Gastroesophageal sphincter (tissue), 4 donors: ENCODE data around the gene TPGS1. TPM values are rescaled to one million over a fixed set of nuclear protein-coding genes. Genes with fewer than 3 reads are reported as not detected.

Source experiments
- ATAC-seq: fragments of 150-250 bp; one replicate; pipeline ENCODE4 v1.9.1; 2016; ENCODE audit warnings: mild to moderate bottlenecking, moderate library complexity
- H3K27ac ChIP-seq, 4 donors: fragments of 200-600 bp; sonication (generic) in 3 of 4; 1 replicate in 3 of 4; 2 replicates in 1 of 4; pipeline ENCODE4 v1.5.1; 2016 to 2019
- H3K27me3 ChIP-seq: fragments of 200-600 bp; sonication (generic); one replicate; pipeline ENCODE4 v1.5.1; 2019
- H3K36me3 ChIP-seq, 2 donors: fragments of 200-600 bp; sonication (generic); one replicate each; pipeline ENCODE4 v1.5.1; 2019; ENCODE audit warnings: control low read depth in 1 of 2
- H3K4me1 ChIP-seq, 3 donors: fragments of 200-600 bp; sonication (generic); 1 replicate in 2 of 3; 2 replicates in 1 of 3; pipeline ENCODE4 v1.5.1; 2016 to 2019; ENCODE audit warnings: control low read depth in 2 of 3
- H3K4me3 ChIP-seq, 2 donors: fragments of 200-600 bp; sonication (generic); one replicate each; pipeline ENCODE4 v1.5.1; 2019; ENCODE audit warnings: mild to moderate bottlenecking in 1 of 2, moderate library complexity in 1 of 2
- H3K9me3 ChIP-seq, 3 donors: fragments of 200-600 bp; sonication (generic); one replicate each; pipeline ENCODE4 v1.5.1; 2017 to 2019; ENCODE audit warnings: control low read depth in 2 of 3
- EP300 ChIP-seq: sonication (generic); formaldehyde crosslinking; IDR thresholded peaks from one replicate; pipeline ENCODE4 v1.6.1; 2017; ENCODE audit warnings: antibody characterized with exemption, mild to moderate bottlenecking
- POLR2A ChIP-seq, 2 donors: fragments of 450-650 bp; IDR thresholded peaks; one replicate each; pipeline ENCODE4 v1.6.1; 2017; ENCODE audit warnings: antibody characterized with exemption in 2 of 2, mild to moderate bottlenecking in 2 of 2, moderate library complexity in 1 of 2
- POLR2AphosphoS5 ChIP-seq: sonication (generic); formaldehyde crosslinking; IDR thresholded peaks from one replicate; pipeline ENCODE4 v1.6.1; 2017; ENCODE audit warnings: antibody characterized with exemption
- WGBS, 2 donors: methylation state at CpG; one replicate each; pipeline ENCODE4 v1.1.5; 2018; ENCODE audit warnings: low coverage in 1 of 2; 5-methylcytosine and 5-hydroxymethylcytosine counted together
- total RNA-seq, 4 donors: library from RNA; depleted of rRNA; stranded (reverse); fragments of >200 nt; gene quantifications; one replicate each; pipeline ENCODE4 v1.1.0, GENCODE V29; 2016
- TF ChIP-seq, protein P1 (sequence below), 4 experiments: fragments of 200-600 bp in 2 of 4; fragments of 450-650 bp in 2 of 4; sonication (generic) in 1 of 4; IDR thresholded peaks; one replicate each; pipeline ENCODE4 v1.5.1; 2017 to 2019; ENCODE audit warnings: antibody characterized with exemption in 4 of 4, mild to moderate bottlenecking in 2 of 4, moderate library complexity in 2 of 4

TPGS1 gene
- total RNA-seq, 4 donors from 2014 or later: 50.3 to 83.9 (median 69.7) TPM

GRCh38 chr19:497869-498510 lies 9.3 kb upstream of the TPGS1 start:
- H3K36me3 ChIP-seq: no peaks in the 10 kb centered on the region
- no peak overlapping the region for H3K27ac ChIP-seq
- no peak for ATAC-seq
- H3K4me1 ChIP-seq: peaks cover 0 to 30% (median 8%) of the 10 kb centered on the region in 3 donors
- peak overlapping the region in 1 of 2 donors; percentile 23 for H3K4me3 ChIP-seq
- no peak for TF ChIP-seq POLR2AphosphoS5
- TF ChIP-seq POLR2A (IDR thresholded peaks at IDR 0.05): no peak
- TF ChIP-seq EP300: no peak
- TF ChIP-seq, protein P1, sequence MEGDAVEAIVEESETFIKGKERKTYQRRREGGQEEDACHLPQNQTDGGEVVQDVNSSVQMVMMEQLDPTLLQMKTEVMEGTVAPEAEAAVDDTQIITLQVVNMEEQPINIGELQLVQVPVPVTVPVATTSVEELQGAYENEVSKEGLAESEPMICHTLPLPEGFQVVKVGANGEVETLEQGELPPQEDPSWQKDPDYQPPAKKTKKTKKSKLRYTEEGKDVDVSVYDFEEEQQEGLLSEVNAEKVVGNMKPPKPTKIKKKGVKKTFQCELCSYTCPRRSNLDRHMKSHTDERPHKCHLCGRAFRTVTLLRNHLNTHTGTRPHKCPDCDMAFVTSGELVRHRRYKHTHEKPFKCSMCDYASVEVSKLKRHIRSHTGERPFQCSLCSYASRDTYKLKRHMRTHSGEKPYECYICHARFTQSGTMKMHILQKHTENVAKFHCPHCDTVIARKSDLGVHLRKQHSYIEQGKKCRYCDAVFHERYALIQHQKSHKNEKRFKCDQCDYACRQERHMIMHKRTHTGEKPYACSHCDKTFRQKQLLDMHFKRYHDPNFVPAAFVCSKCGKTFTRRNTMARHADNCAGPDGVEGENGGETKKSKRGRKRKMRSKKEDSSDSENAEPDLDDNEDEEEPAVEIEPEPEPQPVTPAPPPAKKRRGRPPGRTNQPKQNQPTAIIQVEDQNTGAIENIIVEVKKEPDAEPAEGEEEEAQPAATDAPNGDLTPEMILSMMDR (IDR thresholded peaks at IDR 0.05): no peak
- 10% methylated on average over 2 of the region's 50 CpGs; no CpG with 5 or more reads in 1 of the 2 donors for WGBS, 2 donors
- H3K9me3 ChIP-seq: no peaks in the 10 kb centered on the region
- H3K27me3 ChIP-seq: peaks cover 64% of the 10 kb centered on the region

DNA sequence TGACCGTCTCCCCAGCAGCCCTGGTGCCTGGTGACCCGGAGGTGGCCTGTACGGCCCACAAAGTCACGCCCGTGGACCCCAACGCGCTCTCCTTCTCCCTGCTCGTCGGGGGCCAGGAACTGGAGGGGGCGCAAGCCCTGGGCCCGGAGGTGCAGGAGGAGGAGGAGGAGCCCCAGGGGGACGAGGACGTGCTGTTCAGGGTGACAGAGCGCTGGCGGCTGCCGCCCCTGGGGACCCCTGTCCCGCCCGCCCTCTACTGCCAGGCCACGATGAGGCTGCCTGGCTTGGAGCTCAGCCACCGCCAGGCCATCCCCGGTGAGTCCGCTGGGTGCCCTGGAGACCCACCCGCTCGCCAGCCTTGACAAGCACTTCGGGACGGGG lies 8.8 kb upstream of the TPGS1 start:
- Histone ChIP-seq H3K27me3 (peaks cover 64% of the 10 kb centered on the region), H3K36me3 (no peaks in the 10 kb centered on the region), H3K9me3 (no peaks in the 10 kb centered on the region), H3K4me1 (peaks cover 0 to 30% (median 8%) of the 10 kb centered on the region in 3 donors), H3K4me3 (no peak overlapping the region), H3K27ac (no peak overlapping the region)
- TF ChIP-seq POLR2AphosphoS5 (no peak), EP300 (no peak), POLR2A (IDR thresholded peaks at IDR 0.05) (no peak)
- TF ChIP-seq, protein P1 (IDR thresholded peaks at IDR 0.05): no peak
- 43% methylated on average over 7 of the region's 26 CpGs; no CpG with 5 or more reads in 1 of the 2 donors for WGBS, 2 donors
- no peak for ATAC-seq

GRCh38 chr19:498977-499623 lies 8.2 kb upstream of the TPGS1 start:
- H3K4me1 ChIP-seq: peaks cover 0 to 30% (median 8%) of the 10 kb centered on the region in 3 donors
- H3K36me3 ChIP-seq: no peaks in the 10 kb centered on the region
- TF ChIP-seq POLR2AphosphoS5 (no peak), EP300 (no peak), POLR2A (IDR thresholded peaks at IDR 0.05) (no peak)
- TF ChIP-seq, protein P1 (IDR thresholded peaks at IDR 0.05): no peak
- H3K27me3 ChIP-seq: peaks cover 64% of the 10 kb centered on the region
- no peak for ATAC-seq
- H3K4me3 ChIP-seq: no peak overlapping the region
- H3K27ac ChIP-seq: no peak overlapping the region
- H3K9me3 ChIP-seq: no peaks in the 10 kb centered on the region
- 65 to 76% methylated on average over 25 to 29 of the region's 31 CpGs for WGBS, 2 donors

DNA sequence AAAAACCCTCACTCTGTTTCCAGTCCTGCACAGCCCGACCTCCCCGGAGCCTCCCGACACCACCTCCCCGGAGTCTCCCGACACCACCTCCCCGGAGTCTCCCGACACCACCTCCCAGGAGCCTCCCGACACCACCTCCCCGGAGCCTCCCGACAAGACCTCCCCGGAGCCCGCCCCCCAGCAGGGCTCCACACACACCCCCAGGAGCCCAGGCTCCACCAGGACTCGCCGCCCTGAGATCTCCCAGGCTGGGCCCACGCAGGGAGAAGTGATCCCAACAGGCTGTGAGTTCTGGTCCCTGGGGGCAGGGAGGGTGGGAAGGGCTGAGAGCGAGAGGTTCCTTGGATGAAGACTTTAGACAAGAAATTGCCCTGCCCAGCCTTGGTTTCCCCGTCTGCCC lies 5.7 kb upstream of the TPGS1 start:
- TF ChIP-seq, protein P1 (IDR thresholded peaks at IDR 0.05): no peak
- TF ChIP-seq POLR2A (IDR thresholded peaks at IDR 0.05) (no peak), EP300 (no peak), POLR2AphosphoS5 (no peak)
- H3K4me3 ChIP-seq: no peak overlapping the region
- 73 to 91% methylated on average over 2 to 5 of the region's 17 CpGs for WGBS, 2 donors
- H3K36me3 ChIP-seq: no peaks in the 10 kb centered on the region
- peaks cover 42% of the 10 kb centered on the region for H3K27me3 ChIP-seq
- H3K4me1 ChIP-seq: peaks cover 0 to 24% (median 12%) of the 10 kb centered on the region in 3 donors
- H3K27ac ChIP-seq: no peak overlapping the region
- no peak for ATAC-seq
- H3K9me3 ChIP-seq: no peaks in the 10 kb centered on the region
